GM21423 (cell line): Measurements from ENCODE around the gene DENR.
"Not testable (repeated sequence)": the region's sequence is repeated elsewhere in the genome, so short reads cannot be mapped to it uniquely, and the experiment has no call there.

Experiments
- ATAC-seq: cut with Tn5 transposase; IDR thresholded peaks from one replicate; pipeline ENCODE4 v1.9.1; 2021; ENCODE audit warnings: mild to moderate bottlenecking, moderate library complexity; ENCODE audit not compliant: unreplicated experiment

Gene DENR

GRCh38 chr12:122738571-122738970 lies 14.1 kb upstream of the DENR start:
- no peak for ATAC-seq

DNA sequence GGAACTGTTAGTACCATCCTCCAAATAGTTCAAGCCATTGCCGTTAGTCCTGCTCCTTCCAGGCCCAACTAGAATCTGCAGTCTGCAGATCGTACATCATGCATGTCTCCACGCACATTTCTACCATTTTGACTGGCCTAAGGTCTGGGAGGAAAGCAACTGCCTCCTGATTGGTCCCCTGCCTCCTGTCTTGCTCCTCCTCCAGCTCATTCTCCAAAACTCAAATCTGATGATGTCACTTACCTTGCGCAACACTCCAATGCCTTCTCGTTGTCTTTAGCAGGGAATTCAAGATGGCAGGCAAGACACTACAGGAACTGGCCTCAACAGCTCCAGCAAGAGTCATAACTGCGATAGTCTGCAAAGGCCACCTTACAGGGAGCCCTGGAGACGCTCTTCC lies 12.3 kb upstream of the DENR start:
- no peak for ATAC-seq

DNA sequence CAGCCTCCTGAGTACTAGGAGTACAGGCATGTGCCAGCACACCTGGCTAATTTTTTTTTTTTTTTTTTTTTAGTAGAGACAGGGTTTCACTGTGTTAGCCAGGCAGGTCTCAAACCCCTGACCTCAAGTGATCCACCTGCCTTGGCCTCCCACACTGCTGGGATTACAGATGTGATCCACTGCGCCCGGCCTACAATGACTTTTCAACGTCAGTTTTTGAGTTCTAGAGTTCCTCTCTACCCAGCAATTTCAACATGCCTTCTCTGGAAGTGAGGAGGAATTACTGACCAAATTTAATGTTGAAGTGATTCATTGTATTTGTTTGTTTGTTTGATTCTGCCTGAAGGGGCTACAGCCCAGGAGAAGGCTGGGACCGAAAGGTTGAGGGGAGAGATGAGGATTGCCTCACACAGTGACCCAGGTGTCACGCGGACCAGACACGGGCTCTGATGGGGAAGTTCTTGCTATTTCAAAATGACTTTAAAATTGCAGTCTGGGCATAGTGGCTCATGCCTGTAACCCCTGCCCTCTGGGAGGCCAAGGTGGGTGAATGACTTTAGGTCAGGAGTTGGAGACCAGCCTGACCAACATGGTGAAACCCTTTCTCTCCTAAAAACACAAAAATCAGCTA lies 8.6 kb upstream of the DENR start:
- no peak for ATAC-seq

DNA sequence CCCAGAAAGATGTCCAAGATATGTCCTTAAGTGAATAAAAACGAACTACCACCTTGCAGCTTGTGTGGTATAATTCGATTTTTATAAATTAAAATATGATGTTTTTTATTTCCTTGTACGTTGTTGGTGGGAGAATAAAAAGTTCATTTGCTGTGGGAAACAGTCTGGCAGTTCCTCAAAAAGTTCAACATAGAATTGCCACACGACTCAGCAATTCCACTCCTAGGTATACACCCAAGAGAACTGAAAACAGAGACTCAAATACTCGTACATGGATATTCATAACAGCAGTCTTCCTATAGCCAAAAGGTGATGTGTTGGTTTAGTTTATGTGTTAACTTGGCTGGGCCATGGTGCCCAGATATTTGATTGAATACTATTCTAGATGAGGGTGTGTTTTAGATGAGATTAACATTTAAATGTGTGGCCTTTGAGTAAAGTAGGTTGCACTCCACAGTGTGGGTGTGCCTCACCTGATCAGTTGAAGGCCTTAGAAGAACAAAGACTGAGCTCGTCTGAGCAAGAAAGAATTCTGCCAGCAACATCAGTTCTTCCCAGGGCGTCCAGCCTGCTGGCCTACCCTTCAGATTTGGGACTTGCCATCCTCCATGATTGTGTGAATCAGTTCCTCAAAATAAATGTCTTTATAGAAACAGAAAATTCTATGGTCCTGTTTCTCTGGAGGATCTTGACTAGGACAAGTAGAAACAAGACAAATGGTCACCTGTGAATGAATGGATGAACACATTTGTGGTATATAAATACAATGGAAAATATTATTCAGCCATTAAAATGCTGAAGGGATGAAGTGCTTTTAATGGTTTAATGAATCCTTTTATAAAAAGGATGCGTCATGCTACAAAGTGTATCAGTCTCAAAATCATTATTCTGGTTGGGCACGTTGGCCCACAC lies 5.1 kb upstream of the DENR start:
- ATAC-seq, result no peak

DNA sequence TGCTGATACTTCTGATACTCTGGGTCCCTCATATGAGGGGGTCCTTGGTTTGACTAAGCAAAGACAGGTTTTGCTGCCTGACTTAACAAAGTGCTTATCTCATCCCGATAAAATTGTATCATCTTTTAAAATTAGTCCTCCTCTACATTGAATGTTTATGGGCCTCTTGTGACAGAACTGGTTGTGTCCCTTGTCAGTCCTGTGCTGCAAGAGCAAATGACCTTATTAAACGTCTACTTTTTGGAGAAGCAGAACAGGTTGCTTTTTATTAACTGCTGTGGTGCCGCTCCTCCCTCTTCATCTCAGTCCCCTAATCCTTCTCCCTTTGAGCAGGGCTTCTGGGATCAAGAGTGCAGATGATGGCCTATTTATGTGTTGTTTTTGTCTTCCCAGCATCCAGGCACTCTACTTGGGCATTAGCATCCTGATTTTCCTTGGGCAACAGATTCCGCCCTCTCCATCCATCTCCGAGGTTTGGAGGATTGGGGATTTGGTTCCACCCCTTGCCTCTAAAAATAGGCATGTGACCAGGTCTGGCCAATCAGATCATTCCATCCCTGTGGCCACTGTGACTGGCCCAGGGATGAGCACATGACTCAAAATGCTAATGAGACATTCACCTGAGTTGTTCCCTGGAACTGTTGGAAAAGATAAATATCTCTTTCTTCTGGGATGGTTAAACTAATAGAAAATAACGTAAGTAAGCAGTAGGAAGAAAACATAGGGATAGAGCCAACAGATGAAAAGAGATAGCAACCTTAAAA lies 2.9 kb upstream of the DENR start:
- ATAC-seq, result no peak

DNA sequence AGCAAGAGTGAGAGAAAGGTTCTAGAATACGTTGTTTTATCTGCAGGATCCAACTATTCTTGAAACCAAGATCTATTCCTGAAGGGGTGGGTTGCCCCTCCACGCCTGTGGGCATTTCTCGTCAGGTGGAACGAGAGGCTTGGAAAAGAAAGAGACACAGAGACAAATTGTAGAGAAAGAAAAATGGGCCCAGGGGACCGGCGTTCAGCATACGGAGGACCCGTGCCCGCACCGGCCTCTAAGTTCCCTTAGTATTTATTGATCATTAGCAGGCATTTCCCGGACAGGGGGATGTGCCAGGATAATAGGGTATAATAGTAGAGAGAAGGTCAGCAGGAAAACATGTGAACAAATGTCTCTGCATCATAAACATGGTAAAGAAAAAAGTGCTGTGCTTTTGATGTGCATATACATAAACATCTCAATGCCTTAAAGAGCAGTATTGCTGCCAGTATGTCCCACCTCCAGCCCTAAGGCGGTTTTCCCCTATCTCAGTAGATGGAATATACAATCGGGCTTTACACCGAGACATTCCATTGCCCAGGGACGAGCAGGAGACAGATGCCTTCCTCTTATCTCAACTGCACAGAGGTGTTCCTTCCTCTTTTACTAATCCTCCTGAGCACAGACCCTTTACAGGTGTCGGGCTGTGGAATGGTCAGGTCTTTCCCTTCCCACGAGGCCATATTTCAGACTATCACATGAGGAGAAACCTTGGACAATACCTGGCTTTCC lies 1.7 kb upstream of the DENR start:
- ATAC-seq, result not testable (repeated sequence)

GRCh38 chr12:122753319-122753650 lies 661 bp downstream of the DENR start:
- no peak for ATAC-seq

DNA sequence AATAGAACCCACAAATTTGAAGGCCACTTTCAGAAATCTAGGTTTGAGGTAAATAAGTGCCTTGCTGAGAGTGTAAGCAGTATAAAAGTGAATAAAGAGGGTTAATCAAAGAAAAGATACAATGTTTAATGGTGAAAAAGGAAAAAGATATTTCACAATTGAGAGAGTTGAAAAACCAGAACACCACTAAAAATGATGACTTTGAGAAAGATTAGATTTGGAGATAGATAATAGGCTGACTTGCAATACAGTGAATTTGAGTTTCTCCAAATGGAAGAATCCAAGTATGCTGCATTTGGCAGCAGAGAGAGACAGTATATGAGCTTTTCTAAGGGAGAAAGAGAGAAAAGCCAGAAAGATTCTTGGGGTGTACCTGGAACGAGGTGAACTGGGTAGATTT lies 2.2 kb downstream of the DENR start:
- no peak for ATAC-seq

DNA sequence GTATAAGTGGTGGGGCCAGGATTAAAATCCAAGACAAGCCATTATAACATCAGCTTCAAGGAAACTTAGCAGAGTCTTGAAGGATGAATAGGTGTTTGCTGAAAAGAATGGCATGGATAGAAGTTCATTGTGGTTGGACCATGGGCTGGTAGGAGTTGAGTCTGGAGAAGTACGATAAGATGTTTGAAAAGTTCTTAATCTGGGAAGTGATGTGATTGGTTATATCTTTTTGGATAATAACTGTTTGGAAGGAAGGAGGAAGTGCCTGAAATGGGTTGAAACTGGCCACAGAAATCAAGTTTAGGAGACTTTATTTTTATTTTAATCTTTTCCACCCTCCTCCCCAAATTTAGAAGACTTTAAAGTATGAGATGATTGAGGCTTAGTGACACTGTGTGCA lies 4.9 kb downstream of the DENR start:
- ATAC-seq, result no peak

GRCh38 chr12:122785503-122785902 lies 32.9 kb downstream of the DENR start:
- no peak for ATAC-seq

GRCh38 chr12:122788387-122788786 lies 35.8 kb downstream of the DENR start:
- ATAC-seq, result no peak

- ATAC-seq, result no peak
Observed at GRCh38 chr12:122789637-122790036, 37.0 kb downstream of the DENR start.

DNA sequence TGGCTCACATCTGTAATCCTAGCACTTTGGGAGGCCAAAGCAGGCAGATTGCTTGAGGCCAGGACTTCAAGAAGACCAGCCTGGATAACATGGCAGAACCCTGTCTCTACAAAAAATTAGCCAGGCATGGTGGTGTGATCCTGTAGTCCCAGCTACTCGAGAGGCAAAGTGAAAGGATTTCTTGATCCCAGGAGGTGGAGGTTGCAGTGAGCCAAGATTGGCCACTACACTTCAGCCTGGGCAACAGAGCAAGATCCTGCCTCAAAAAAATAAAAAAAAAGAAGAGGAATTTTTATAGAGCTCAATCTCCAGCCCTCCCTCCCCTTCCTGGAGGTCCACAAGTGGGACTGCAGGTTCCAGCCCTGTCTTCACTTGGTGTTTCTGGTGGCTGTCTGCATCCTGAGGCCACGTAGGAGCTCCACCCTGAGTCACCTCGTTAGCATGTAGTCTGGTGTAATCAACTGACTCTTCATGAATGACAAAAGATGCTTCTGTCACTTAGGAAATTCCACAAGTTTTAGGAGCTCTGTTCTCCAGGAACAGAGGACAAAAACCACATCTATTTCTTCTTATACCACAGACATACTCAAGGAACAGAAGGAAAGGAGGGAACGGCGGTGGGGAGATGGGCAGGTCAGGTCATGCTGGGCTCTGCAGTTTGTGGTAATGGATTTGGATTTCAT lies 37.9 kb downstream of the DENR start:
- no peak for ATAC-seq

GRCh38 chr12:122793685-122794106 lies 41.1 kb downstream of the DENR start:
- no peak for ATAC-seq

- ATAC-seq, result no peak
Observed at GRCh38 chr12:122795807-122796206, 43.2 kb downstream of the DENR start.

GRCh38 chr12:122799641-122800243 lies 47.1 kb downstream of the DENR start:
- ATAC-seq, result no peak

DNA sequence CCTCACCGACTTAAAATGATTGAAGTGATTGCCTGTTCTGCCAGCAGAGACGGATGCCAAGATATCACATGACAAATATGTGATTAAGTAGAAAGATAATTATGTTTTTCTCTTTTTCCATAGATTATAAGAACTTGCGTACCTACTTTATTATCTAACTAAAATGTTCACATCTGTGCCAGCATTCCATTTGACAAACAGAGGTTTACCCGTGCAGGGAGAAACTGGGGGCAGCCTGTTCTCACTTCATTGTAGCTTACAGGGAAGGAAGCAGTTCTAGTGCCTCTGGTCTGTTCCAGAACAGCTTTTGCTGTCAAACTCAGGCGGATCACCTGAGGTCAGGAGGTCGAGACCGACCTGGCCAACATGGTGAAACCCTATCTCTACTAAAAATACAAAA lies 51.3 kb downstream of the DENR start:
- ATAC-seq, result no peak

- ATAC-seq, result not testable (repeated sequence)
Observed at GRCh38 chr12:122804957-122805356, 52.3 kb downstream of the DENR start.

DNA sequence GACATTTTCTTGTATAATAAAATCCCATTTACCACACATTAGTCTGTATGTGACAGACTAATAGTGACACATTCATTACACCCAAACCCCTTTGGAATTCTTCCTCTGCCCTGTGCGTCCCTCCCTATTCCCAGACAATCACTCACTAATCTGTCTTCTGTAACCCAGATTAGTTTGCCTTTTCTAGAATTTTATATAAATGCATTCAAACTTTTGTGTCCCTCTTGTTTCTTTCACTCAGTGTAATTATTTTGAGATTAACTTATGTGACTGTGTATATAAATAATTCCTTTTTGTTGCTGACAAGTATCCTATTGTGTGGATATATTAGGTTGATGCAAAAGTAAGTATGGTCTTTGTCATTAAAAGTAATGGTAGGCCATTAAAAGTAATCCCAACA lies 55.0 kb downstream of the DENR start:
- ATAC-seq, result no peak

- no peak for ATAC-seq
Observed at GRCh38 chr12:122811777-122812176, 59.2 kb downstream of the DENR start.
